Measurements from ENCODE around the gene C3orf49.

- TF ChIP-seq CTCF (IDR thresholded peaks at IDR 0.05): no peak
- no peak for TF ChIP-seq POLR2AphosphoS5 (IDR thresholded peaks at IDR 0.05)
Measured at GRCh38 chr3:63872135-63872924, 53.2 kb downstream of the C3orf49 start.
